ENCODE results near the gene SMIM30.

GRCh38 chr7:113084496-113085172 lies 33.7 kb downstream of the SMIM30 start:
- no peak for TF ChIP-seq POLR2A (IDR thresholded peaks at IDR 0.05)
- no peak for TF ChIP-seq CTCF (IDR thresholded peaks at IDR 0.05)
- TF ChIP-seq POLR2AphosphoS5 (IDR thresholded peaks at IDR 0.05): no peak
- TF ChIP-seq EP300 (IDR thresholded peaks at IDR 0.05): no peak

Data from gastroesophageal sphincter (tissue), 3 donors.